ENCODE measurements around the gene PPP1R3E. TPM values are rescaled to one million over a fixed set of nuclear protein-coding genes. Genes with fewer than 3 reads are reported as not detected.

Gene PPP1R3E
- total RNA-seq, 1 donor from 2014 or later = 5.1 TPM

Other genes with a start within 250 kb of the PPP1R3E start
- 3.4 TPM for gene CDH24, start 245.3 kb downstream of the PPP1R3E start, total RNA-seq
- 82.5 TPM for gene ACIN1, start 207.7 kb downstream of the PPP1R3E start, total RNA-seq
- 34.7 TPM for gene C14orf119, start 207.4 kb downstream of the PPP1R3E start, total RNA-seq
- not detected for gene CIROP, start 197.9 kb downstream of the PPP1R3E start, total RNA-seq
- gene CEBPE, start 183.6 kb downstream of the PPP1R3E start, total RNA-seq = not detected
- 51.1 TPM for gene SLC7A8, start 119.2 kb downstream of the PPP1R3E start, total RNA-seq
- not detected for gene RNF212B, start 64.9 kb downstream of the PPP1R3E start, total RNA-seq
- 9.6 TPM for gene HOMEZ, start 16.7 kb downstream of the PPP1R3E start, total RNA-seq
- gene BCL2L2, start 4.0 kb upstream of the PPP1R3E start, total RNA-seq = 29.1 TPM
- gene PABPN1, start 18.6 kb upstream of the PPP1R3E start, total RNA-seq = 77.7 TPM
- gene SLC22A17, start 50.0 kb upstream of the PPP1R3E start, total RNA-seq = 2.0 TPM
- 27.6 TPM for gene EFS, start 62.3 kb upstream of the PPP1R3E start, total RNA-seq
- not detected for gene IL25, start 70.0 kb upstream of the PPP1R3E start, total RNA-seq
- gene CMTM5, start 74.2 kb upstream of the PPP1R3E start, total RNA-seq = not detected
- not detected for gene MYH6, start 105.4 kb upstream of the PPP1R3E start, total RNA-seq
- gene MYH7, start 132.8 kb upstream of the PPP1R3E start, total RNA-seq = 0.72 TPM
- 20.4 TPM for gene NGDN, start 166.8 kb upstream of the PPP1R3E start, total RNA-seq
- gene ZFHX2, start 248.9 kb upstream of the PPP1R3E start, total RNA-seq = 0.44 TPM

All from esophagus mucosa (tissue), 1 donor.